WERI-Rb-1 (cell line): ENCODE results near the gene CAMK1G.

Experiments used
- DNase-seq: peaks from one replicate; pipeline ENCODE4 v3.0.0-alpha.2; 2020
- H3K27ac ChIP-seq: fragments of 250-450 bp; sonication (Bioruptor Pico); 2 replicates; pipeline ENCODE4 v1.5.1; 2020; ENCODE audit warnings: mild to moderate bottlenecking, moderate library complexity
- H3K27me3 ChIP-seq: fragments of 250-450 bp; sonication (Bioruptor Pico); 2 replicates; pipeline ENCODE4 v1.5.1; 2021; ENCODE audit warnings: mild to moderate bottlenecking, low read depth, moderate library complexity; ENCODE audit not compliant: insufficient read depth, severe bottlenecking
- H3K36me3 ChIP-seq: fragments of 250-450 bp; sonication (Bioruptor Pico); 2 replicates; pipeline ENCODE4 v1.5.1; 2020; ENCODE audit warnings: mild to moderate bottlenecking, moderate library complexity
- H3K4me3 ChIP-seq: 2 replicates; pipeline ENCODE4 v1.5.1; 2011; ENCODE audit warnings: low read depth, mild to moderate bottlenecking, control low read depth, low read length
- H3K9me3 ChIP-seq: fragments of 250-450 bp; sonication (Bioruptor Pico); 2 replicates; pipeline ENCODE4 v1.5.1; 2021; ENCODE audit warnings: mild to moderate bottlenecking, moderate library complexity; ENCODE audit not compliant: severe bottlenecking
- CTCF ChIP-seq: IDR thresholded peaks from 2 replicates; pipeline ENCODE4 v1.5.1; 2011; ENCODE audit warnings: low read depth, mild to moderate bottlenecking, control low read depth, inconsistent platforms, low read length

CAMK1G gene

GRCh38 chr1:209601809-209602657 is 18.5 kb downstream of the CAMK1G start:
- no peak overlapping the region for H3K27ac ChIP-seq
- TF ChIP-seq CTCF = peak; percentile 64
- DNase-seq = peak; percentile 22
- H3K9me3 ChIP-seq = peaks cover 3% of the 10 kb centered on the region
- no peaks in the 10 kb centered on the region for H3K36me3 ChIP-seq
- H3K4me3 ChIP-seq = no peak overlapping the region
- peaks cover 33% of the 10 kb centered on the region for H3K27me3 ChIP-seq

GRCh38 chr1:209603877-209604276 is 20.4 kb downstream of the CAMK1G start:
- Histone ChIP-seq H3K36me3 (no peaks in the 10 kb centered on the region), H3K27me3 (peaks cover 50% of the 10 kb centered on the region), H3K9me3 (no peaks in the 10 kb centered on the region), H3K4me3 (no peak overlapping the region), H3K27ac (no peak overlapping the region)
- no peak for TF ChIP-seq CTCF
- peak; percentile 12 for DNase-seq

GRCh38 chr1:209607102-209607794 is 23.7 kb downstream of the CAMK1G start:
- DNase-seq = no peak
- Histone ChIP-seq H3K27me3 (peaks cover 58% of the 10 kb centered on the region), H3K36me3 (no peaks in the 10 kb centered on the region), H3K27ac (no peak overlapping the region), H3K4me3 (no peak overlapping the region), H3K9me3 (no peaks in the 10 kb centered on the region)
- TF ChIP-seq CTCF = no peak

- Histone ChIP-seq H3K4me3 (no peak overlapping the region), H3K9me3 (no peaks in the 10 kb centered on the region), H3K27ac (no peak overlapping the region), H3K36me3 (no peaks in the 10 kb centered on the region), H3K27me3 (peaks cover 61% of the 10 kb centered on the region)
- no peak for TF ChIP-seq CTCF
- DNase-seq = no peak
Measured at GRCh38 chr1:209607795-209608178, 24.3 kb downstream of the CAMK1G start.

- no peak for DNase-seq
Measured at GRCh38 chr1:209609041-209609790, 25.7 kb downstream of the CAMK1G start.

More at GRCh38 chr1:209609041-209609790, 25.7 kb downstream of the CAMK1G start:
- no peaks in the 10 kb centered on the region for H3K36me3 ChIP-seq
- TF ChIP-seq CTCF = no peak
- peaks cover 65% of the 10 kb centered on the region for H3K27me3 ChIP-seq
- no peak overlapping the region for H3K27ac ChIP-seq
- H3K4me3 ChIP-seq = no peak overlapping the region
- no peaks in the 10 kb centered on the region for H3K9me3 ChIP-seq
